GM21619 (cell line): ENCODE measurements around the gene RLIM.
A peak's percentile ranks its signal among the peaks of the same experiment; 100 is the strongest.

Experiments used
- ATAC-seq: cut with Tn5 transposase; IDR thresholded peaks from one replicate; pipeline ENCODE4 v1.9.1; 2021; ENCODE audit not compliant: unreplicated experiment

Gene RLIM

DNA sequence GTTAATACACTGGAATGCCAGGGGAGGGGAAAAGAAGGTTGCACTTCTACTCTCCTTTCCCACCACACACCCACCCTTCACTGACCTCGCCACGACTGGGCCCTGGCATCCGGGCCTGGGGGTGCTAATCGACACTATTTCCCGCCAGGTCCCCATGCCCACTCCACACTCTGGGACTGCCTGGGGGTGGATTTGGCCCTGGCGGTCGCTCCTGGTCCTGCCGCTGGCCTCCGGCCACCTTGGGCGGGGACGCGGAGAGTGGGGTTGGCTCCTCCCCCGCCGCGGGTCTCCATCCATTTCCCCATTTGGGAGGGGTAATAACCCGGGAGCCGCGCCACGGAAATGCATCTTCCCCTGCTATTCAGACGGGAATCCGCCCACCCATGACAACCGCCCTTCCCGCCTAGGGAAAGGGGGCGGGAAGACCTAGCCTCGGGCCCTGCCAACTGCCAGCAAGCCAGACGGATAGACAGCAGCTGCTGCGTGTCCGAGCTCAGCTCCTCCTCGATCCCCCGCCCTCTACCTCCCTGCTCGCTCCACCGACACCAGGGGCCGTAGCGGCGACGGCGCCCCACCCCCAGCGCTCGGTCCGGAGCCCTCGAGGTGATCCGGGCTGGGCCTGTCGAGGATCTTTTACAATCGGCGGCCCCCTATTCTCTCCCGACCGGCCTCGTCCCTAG, 78.1 kb downstream of the RLIM start:
- peak; percentile 62 for ATAC-seq

GRCh38 chrX:74535408-74536151, 78.8 kb downstream of the RLIM start:
- peak; percentile 40 for ATAC-seq
